ENCODE measurements around the gene CHRNA9.
"Not testable (repeated sequence)": the region's sequence is repeated elsewhere in the genome, so short reads cannot be mapped to it uniquely, and the experiment has no call there.

The CHRNA9 gene

DNA sequence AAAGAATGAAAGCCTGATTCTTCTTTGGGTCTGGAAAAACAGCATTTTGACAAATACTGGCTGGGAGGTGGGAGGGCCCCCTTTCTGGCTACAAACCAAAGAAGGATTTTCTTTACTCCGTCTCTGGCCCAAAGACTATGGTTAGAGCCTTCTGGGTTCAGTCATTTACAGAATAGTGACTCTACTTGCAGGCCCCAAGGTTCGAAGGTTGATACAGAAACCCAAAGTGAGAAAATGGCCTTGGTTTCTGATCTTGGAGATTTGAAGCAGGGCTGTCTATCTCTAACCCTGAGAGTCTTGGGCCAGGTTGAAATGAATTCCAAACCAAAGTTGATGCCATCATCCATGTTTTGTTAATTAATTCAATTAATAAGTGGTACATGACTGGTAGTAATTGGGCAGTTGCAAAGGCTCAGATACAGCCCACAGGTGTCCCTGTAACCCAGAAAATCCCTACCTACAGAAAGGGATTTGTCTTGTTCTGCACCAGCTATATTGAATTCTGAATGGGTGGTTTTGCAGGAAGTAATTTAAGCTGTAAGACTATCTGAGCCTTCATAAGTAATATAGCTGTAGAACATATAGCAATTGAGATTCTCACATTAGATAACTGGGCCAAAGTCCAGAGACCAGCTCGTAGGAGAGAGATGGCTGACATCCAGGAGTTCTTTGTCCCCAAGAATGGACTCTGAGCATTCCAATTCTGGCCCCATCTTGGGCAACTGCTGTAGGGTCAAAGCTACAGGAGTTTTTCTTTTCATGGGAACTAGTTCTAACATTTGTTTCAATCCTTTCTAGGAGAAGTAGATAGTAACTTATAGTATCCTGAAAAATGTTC lies 34.5 kb downstream of the CHRNA9 start:
- Mint-ChIP-seq H3K9me3 (no peaks in the 10 kb centered on the region), H3K36me3 (no peaks in the 10 kb centered on the region), H3K27ac (no peak overlapping the region), H3K4me1 (peaks cover 8% of the 10 kb centered on the region), H3K27me3 (peaks cover 2% of the 10 kb centered on the region), H3K4me3 (no peak overlapping the region)
- no peak for ATAC-seq (ENCODE audit: low read depth)
- no peak for DNase-seq (ENCODE audit: low spot score in 2 of 2)

DNA sequence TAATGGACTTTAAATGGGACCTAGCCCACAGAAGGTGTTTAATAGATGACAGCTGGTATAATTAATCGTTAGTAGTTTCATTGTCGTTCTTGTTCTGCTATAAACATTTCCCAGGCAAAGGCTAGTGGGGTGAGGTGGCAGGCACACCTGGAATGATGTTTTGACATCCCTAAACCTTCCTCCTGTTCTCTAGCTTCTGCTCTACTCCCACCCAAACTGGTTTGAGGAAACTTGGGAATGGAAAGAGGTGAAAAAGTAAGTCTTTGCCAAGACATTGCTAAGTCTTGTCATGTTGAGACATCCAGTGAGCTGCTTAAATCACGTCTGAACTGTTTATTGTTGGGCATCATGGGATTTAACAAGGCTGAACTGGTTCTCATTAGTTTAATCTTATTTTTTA lies 37.5 kb downstream of the CHRNA9 start:
- Mint-ChIP-seq H3K27me3 (peaks cover 2% of the 10 kb centered on the region), H3K27ac (no peak overlapping the region), H3K4me1 (peaks cover 2% of the 10 kb centered on the region), H3K9me3 (no peaks in the 10 kb centered on the region), H3K4me3 (no peak overlapping the region), H3K36me3 (no peaks in the 10 kb centered on the region)
- DNase-seq (ENCODE audit: low spot score in 2 of 2) (no peak), ATAC-seq (ENCODE audit: low read depth) (no peak)

DNA sequence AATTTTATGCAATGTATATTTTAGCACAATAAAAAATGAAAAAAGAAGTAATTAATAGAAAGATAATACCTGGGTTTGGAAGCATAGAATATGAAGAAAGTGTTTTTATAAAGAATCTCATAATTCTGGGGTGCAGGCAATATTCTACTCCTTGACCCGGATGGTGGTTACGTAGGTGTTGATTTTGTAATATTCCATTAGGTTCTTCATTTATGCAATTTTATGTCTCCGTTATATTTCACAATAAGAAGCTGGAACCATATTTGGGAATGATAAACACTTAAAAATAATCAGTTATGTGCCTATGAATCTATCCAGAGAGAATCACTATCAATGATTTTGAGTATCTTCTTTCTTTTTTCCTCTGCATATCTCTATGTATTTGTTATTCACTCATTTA lies 38.5 kb downstream of the CHRNA9 start:
- Mint-ChIP-seq H3K36me3 (no peaks in the 10 kb centered on the region), H3K9me3 (no peaks in the 10 kb centered on the region), H3K4me1 (peaks cover 3% of the 10 kb centered on the region), H3K4me3 (no peak overlapping the region), H3K27ac (no peak overlapping the region), H3K27me3 (peaks cover 2% of the 10 kb centered on the region)
- DNase-seq (ENCODE audit: low spot score in 2 of 2), result no peak
- ATAC-seq (ENCODE audit: low read depth), result no peak

DNA sequence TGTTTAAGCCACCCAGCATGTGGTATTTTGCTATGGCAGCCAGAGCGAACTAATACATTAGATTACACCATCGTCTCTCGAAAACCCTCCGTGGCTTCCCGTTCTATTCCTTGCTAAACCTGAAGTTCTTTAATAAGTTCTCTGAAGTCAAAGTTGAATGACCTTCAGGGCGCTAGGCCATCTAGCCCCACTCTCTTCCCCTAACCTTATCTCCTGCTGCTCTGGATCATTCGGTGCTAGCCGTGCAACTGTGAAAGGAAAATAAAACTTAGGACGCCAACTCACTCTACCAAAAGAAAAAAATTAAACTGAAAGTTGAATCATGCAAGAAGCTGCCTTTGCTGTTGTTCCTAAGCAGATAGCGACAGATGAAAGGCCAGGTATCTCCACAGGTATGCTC lies 40.0 kb downstream of the CHRNA9 start:
- no peak overlapping the region for H3K27ac Mint-ChIP-seq
- DNase-seq (ENCODE audit: low spot score in 2 of 2), result no peak
- no peak for ATAC-seq (ENCODE audit: low read depth)
- H3K4me1 Mint-ChIP-seq, result peaks cover 3% of the 10 kb centered on the region
- no peaks in the 10 kb centered on the region for H3K36me3 Mint-ChIP-seq
- peaks cover 2% of the 10 kb centered on the region for H3K27me3 Mint-ChIP-seq
- no peak overlapping the region for H3K4me3 Mint-ChIP-seq
- no peaks in the 10 kb centered on the region for H3K9me3 Mint-ChIP-seq

DNA sequence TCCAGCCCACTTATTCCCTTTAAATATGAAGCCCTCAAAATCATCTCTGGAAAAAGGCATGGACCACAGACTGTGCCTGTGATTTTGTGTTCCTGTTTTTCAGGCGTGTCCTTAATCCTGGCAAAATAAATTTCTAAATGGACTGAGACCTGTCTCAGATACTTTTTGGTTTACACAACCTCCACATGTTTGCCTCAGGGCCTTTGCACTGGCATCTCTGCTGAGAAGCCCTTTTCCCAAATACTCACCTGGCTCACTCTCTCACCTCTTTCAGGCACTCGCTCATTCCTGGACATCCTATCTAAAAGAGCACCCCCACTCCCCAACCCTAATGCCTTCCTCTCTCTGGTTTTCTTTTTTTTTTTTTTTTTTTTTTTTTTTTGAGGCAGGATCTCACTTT lies 40.5 kb downstream of the CHRNA9 start:
- Mint-ChIP-seq H3K36me3 (no peaks in the 10 kb centered on the region), H3K4me1 (peaks cover 3% of the 10 kb centered on the region), H3K27ac (no peak overlapping the region), H3K9me3 (no peaks in the 10 kb centered on the region), H3K4me3 (no peak overlapping the region), H3K27me3 (peaks cover 2% of the 10 kb centered on the region)
- no peak for ATAC-seq (ENCODE audit: low read depth)
- no peak for DNase-seq (ENCODE audit: low spot score in 2 of 2)

DNA sequence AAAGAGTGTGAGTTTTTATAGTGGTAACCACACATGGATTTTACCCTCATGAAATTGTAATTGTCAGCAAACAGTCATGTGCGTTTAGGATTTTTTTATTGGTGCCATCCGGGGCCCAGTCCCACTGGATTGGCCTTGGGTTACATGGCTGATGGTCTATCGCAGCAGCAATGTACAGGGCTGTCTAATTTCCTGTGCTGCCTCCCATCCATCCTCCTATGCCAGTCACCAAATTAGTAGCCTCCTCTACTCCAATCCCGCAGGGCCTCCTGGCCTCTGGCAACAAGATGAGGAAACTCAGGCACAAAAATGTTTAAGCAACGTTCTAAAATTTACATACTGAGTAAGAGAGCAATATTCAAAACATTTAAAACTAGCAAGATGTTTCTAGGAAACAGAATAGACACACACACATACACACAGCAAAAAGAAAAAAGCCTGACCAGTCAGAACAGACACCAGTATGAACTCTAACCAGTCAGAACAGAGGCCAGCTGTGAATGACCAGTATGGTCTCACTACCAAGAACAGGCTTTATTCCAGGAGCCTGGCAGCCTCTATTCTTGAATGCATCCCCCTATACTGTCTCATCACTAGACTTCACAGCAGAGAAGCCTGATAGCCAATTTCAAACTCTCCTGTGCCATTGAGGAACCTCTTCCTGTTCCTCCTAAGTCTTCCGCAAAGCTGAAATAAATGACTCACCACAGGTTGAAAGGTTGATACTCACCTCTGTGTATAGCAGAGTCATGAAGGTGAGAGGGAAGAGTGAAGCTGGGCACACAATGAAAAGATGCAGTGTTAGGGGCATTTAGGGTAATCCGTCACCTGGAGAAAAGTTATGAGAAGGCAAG lies 42.6 kb downstream of the CHRNA9 start:
- ATAC-seq (ENCODE audit: low read depth), result no peak
- DNase-seq (ENCODE audit: low spot score in 2 of 2), result no peak
- Mint-ChIP-seq H3K36me3 (no peaks in the 10 kb centered on the region), H3K4me1 (peaks cover 3% of the 10 kb centered on the region), H3K27me3 (peaks cover 2% of the 10 kb centered on the region), H3K4me3 (no peak overlapping the region), H3K27ac (no peak overlapping the region), H3K9me3 (no peaks in the 10 kb centered on the region)

DNA sequence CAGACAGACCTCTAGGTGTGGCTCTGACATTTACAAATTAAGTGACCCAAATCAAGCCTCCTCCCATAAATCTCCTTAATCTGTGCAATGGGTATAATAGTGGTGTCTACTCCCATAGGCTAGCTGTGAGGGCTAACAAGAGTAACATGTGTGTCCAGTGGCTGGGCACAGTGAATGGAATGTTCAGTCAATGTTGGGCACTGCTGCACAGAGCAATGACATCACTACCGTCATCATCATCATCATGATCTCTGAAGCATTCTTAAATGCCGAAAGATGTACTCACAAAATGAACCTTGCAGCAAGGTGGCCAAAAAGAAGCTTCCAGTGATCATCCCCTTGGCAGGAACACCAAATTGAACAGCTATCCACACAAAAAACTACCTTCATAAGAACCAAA lies 43.5 kb downstream of the CHRNA9 start:
- no peaks in the 10 kb centered on the region for H3K9me3 Mint-ChIP-seq
- ATAC-seq (ENCODE audit: low read depth) (no peak), DNase-seq (ENCODE audit: low spot score in 2 of 2) (no peak)
- no peaks in the 10 kb centered on the region for H3K36me3 Mint-ChIP-seq
- no peak overlapping the region for H3K27ac Mint-ChIP-seq
- no peak overlapping the region for H3K4me3 Mint-ChIP-seq
- peaks cover 3% of the 10 kb centered on the region for H3K4me1 Mint-ChIP-seq
- peaks cover 2% of the 10 kb centered on the region for H3K27me3 Mint-ChIP-seq

DNA sequence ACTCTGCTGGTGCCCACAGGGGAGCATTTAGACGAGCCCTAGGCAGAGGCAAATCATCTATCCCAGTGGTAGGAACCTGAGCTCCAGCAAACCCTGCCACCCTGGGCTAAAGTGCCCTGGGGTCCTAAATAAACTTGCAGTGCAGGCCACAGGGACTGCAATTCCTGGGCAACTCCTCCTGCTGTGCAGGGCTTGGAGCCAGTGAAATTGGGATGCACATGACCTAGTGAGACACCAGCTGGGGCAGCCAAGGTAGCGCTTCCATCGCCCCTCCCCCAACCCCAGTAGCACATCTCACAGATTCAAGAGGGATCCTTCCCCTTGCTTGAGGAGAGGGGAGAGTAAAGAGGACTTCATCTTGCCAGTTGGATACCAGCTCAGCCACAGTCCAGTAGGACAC lies 44.1 kb downstream of the CHRNA9 start:
- Mint-ChIP-seq H3K27ac (no peak overlapping the region), H3K36me3 (no peaks in the 10 kb centered on the region), H3K27me3 (peaks cover 2% of the 10 kb centered on the region), H3K9me3 (no peaks in the 10 kb centered on the region), H3K4me1 (peaks cover 3% of the 10 kb centered on the region), H3K4me3 (no peak overlapping the region)
- DNase-seq (ENCODE audit: low spot score in 2 of 2) (no peak), ATAC-seq (ENCODE audit: low read depth) (no peak)

DNA sequence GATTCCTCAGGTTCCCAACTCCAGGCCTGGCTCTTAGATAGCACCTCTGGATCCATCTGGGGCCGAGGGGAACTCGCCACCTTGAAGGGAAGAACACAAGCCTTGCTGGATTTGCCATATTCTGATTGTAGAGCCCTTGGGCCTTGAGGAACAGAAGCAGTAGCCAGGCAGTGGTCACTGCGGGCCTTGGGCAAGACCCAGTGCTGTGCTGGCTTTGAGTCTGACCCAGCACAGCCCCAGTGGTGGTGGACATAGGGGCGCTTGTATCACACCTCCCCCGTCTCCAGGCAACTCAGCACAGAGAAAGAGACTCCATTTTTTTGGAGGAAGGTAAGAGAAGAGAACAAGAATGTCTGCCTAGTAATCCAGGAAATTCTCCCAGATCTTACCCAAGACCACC lies 45.5 kb downstream of the CHRNA9 start:
- Mint-ChIP-seq H3K4me1 (peaks cover 3% of the 10 kb centered on the region), H3K36me3 (no peaks in the 10 kb centered on the region), H3K9me3 (no peaks in the 10 kb centered on the region), H3K27ac (no peak overlapping the region), H3K4me3 (no peak overlapping the region), H3K27me3 (peaks cover 2% of the 10 kb centered on the region)
- ATAC-seq (ENCODE audit: low read depth) (no peak), DNase-seq (ENCODE audit: low spot score in 2 of 2) (no peak)

DNA sequence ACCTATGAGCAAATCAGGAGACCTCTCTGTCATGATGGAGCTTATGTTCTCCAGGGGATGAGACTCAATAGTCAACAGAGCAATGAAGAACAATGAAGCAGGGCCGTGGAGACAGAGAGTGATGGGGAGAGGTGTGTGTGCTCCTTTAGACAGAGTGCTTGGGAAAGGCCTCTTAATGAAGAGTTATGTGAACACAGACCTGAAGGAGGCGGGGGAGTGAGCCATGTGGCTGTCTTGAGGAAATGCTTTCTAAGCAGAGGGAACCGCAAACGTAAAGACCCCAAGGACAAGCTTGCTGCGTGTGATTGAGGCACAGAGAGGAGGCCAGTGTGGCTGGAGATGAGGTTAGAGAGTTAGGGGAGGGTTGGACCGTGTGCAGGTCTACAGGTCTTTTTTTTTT lies 53.1 kb downstream of the CHRNA9 start:
- no peaks in the 10 kb centered on the region for H3K4me1 Mint-ChIP-seq
- H3K4me3 Mint-ChIP-seq, result no peak overlapping the region
- H3K27ac Mint-ChIP-seq, result no peak overlapping the region
- H3K9me3 Mint-ChIP-seq, result no peaks in the 10 kb centered on the region
- ATAC-seq (ENCODE audit: low read depth) (no peak), DNase-seq (ENCODE audit: low spot score in 2 of 2) (no peak)
- no peaks in the 10 kb centered on the region for H3K36me3 Mint-ChIP-seq
- no peaks in the 10 kb centered on the region for H3K27me3 Mint-ChIP-seq

DNA sequence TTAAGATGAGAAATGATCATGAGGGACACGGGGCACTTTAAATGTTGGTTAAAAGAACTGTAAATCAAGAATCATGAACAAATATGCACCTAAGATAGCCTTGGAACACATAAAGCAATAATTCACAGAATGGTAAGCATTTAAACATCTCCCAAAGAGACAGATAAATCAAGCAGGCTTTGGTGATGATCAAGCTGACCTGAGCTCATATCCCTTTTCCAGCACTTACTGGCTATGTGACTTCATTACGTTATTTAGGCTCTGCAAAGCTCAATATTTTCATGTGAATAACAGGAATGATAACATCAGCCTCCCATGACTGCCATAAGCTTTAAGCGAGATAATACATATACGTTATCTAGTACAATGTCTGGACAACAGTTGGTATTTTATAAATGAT lies 54.9 kb downstream of the CHRNA9 start:
- no peaks in the 10 kb centered on the region for H3K27me3 Mint-ChIP-seq
- H3K4me3 Mint-ChIP-seq, result no peak overlapping the region

DNA sequence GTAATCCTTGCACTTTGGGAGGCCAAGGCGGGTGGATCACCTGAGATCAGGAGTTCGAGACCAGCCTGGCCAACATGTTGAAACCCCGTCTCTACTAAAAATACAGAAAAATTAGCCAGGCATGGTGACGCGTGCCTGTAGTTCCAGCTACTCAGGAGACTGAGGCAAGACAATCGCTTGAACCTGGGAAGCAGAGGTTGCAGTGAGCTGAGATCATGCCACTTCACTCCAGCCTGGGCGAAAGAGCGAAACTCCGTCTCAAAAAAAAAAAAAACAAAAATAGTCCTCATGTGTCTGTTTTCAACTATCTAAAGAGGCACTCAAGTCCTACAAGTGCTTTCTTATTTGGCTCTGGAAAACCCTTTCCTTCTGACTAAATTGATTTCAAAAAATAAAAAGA lies 57.1 kb downstream of the CHRNA9 start:
- H3K27ac Mint-ChIP-seq; H3K9me3 Mint-ChIP-seq; H3K4me3 Mint-ChIP-seq; H3K27me3 Mint-ChIP-seq; H3K36me3 Mint-ChIP-seq; DNase-seq (ENCODE audit: low spot score in 2 of 2); H3K4me1 Mint-ChIP-seq; ATAC-seq (ENCODE audit: low read depth): not testable (repeated sequence)

More for the DNA sequence above, 54.9 kb downstream of the CHRNA9 start:
- Mint-ChIP-seq H3K9me3 (peaks cover 1% of the 10 kb centered on the region), H3K27ac (no peak overlapping the region), H3K4me1 (no peaks in the 10 kb centered on the region), H3K36me3 (no peaks in the 10 kb centered on the region)
- DNase-seq (ENCODE audit: low spot score in 2 of 2) (no peak), ATAC-seq (ENCODE audit: low read depth) (no peak)

DNA sequence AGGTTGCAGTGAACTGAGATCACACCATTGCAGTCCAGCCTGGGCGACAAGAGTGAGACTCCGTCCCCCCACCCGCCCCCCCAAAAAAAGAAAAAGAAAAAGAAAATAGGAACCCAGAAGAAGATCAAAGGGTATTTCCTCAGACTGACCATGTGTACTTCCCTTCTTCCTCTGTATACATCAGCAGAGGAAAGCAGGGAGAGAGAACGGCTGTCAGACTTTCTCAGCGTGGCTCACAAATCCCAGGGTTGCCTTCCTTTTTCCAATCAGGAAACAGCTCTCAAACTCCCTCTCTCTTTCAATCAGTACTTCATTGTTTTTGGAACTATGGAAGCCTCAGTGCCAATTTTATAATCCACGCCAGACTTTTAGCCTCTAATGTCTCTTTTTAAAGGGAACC lies 59.1 kb downstream of the CHRNA9 start:
- ATAC-seq (ENCODE audit: low read depth) (no peak), DNase-seq (ENCODE audit: low spot score in 2 of 2) (no peak)
- Mint-ChIP-seq H3K27me3 (no peaks in the 10 kb centered on the region), H3K27ac (no peak overlapping the region), H3K9me3 (peaks cover 1% of the 10 kb centered on the region), H3K4me3 (no peak overlapping the region), H3K4me1 (no peaks in the 10 kb centered on the region), H3K36me3 (no peaks in the 10 kb centered on the region)

DNA sequence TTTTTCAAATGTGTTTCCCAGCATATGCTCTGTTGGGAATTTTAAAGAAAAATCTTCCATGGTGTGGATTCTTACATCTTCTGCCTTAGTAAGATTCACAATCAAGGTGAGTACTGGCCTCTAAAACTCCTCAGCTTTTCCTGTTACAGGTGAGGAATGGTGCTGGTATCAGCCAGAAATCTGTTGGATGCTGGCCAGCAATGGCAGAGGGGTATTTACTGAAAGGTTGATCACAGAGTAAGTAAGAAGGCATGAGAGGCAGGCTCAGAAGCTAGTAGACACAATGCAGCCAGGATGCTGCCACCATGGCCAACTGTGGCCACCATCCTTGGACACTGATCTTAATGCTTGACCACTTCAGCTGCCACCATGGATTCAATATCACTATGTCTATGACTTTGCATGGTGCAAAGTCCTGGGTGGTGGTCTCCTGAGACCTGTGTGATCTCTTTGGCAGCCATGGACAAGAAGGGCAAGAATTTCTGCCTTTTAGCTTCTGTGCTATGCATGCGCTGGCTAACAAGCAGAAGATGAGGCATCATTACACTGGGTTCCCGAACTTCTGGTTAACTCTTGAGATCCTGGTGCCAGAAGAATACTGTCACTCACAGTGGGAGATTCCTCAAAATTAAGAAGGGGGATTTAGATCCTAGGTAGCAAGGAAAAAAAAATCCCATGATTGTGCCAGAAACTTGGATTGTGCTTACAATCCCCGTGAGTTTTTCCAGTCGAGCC lies 60.2 kb downstream of the CHRNA9 start:
- H3K27ac Mint-ChIP-seq, result no peak overlapping the region
- no peak for DNase-seq (ENCODE audit: low spot score in 2 of 2)
- no peaks in the 10 kb centered on the region for H3K4me1 Mint-ChIP-seq
- H3K4me3 Mint-ChIP-seq, result no peak overlapping the region
- H3K9me3 Mint-ChIP-seq, result peaks cover 1% of the 10 kb centered on the region
- H3K36me3 Mint-ChIP-seq, result no peaks in the 10 kb centered on the region
- ATAC-seq (ENCODE audit: low read depth), result no peak
- H3K27me3 Mint-ChIP-seq, result peaks cover 2% of the 10 kb centered on the region

Data from memory B cell (primary cell).